Right ventricle myocardium superior (tissue), 1 donor: ENCODE measurements around the gene DLG3. TPM values are rescaled to one million over a fixed set of nuclear protein-coding genes. Genes with fewer than 3 reads are reported as not detected.

Source experiments
- total RNA-seq: library from RNA; stranded (reverse); fragmentation: NEBNext Ultra II Directional; extraction: Animal tissue kit (Norgen Biotek cat#: 25700); gene quantifications from one replicate; pipeline ENCODE4 v1.2.1, GENCODE V29; 2021
- donor health status: DM: no; HTN: yes; CAD: no; lungs with severe emphysema.

DLG3 gene
- total RNA-seq, 1 donor from 2014 or later, result 7.4 TPM

Other genes with a start within 250 kb of the DLG3 start
- gene AWAT1, start 210.2 kb upstream of the DLG3 start, total RNA-seq, result not detected
- not detected for gene P2RY4, start 184.6 kb upstream of the DLG3 start, total RNA-seq
- not detected for gene ARR3, start 176.5 kb upstream of the DLG3 start, total RNA-seq
- gene RAB41, start 162.7 kb upstream of the DLG3 start, total RNA-seq, result not detected
- gene PDZD11, start 154.9 kb upstream of the DLG3 start, total RNA-seq, result 34.6 TPM
- gene KIF4A, start 154.7 kb upstream of the DLG3 start, total RNA-seq, result 0.19 TPM
- gene GDPD2, start 21.5 kb upstream of the DLG3 start, total RNA-seq, result not detected